Stimulated activated CD8-positive, alpha-beta memory T cell treated with anti-CD3 and anti-CD28 coated beads, Interleukin-7, amount 100 ng/mL, for 24 hours (primary cell): ENCODE results near the gene NPIPA5.
"Not testable (repeated sequence)": the region's sequence is repeated elsewhere in the genome, so short reads cannot be mapped to it uniquely, and the experiment has no call there.

Experiments used
- DNase-seq: peaks from one replicate; pipeline ENCODE4 v3.0.0-alpha.2; 2020; ENCODE audit warnings: low read depth

The NPIPA5 gene

DNA sequence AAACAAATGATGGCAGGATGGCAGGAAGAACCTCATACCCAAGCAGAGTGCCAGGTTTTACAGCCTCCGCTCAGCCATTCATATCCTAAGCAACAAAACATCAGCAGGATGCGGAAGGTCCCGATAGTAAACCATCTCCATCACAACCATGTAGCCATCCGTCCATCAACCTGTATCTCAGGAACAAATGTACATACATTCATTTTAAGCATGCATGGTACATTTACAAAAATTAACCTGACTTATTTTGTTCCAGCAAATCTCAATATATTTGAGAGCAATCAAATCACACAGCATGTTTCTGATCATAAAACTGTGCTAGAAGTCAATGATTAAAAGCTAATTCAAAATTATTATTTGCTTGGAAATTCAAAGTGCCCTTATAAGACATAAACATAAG is at the start of gene NPIPA5:
TSS of gene NPIPA5 (minus strand) at position 101 of the 400 bp plus-strand sequence. CDS start at position 101, 0 bp downstream.
- not testable (repeated sequence) for DNase-seq

GRCh38 chr16:15427648-15428239 is 49.6 kb upstream of the NPIPA5 start:
- DNase-seq = peak; percentile 21

GRCh38 chr16:15426796-15427195 is 48.7 kb upstream of the NPIPA5 start:
- no peak for DNase-seq

GRCh38 chr16:15425861-15426260 is 47.8 kb upstream of the NPIPA5 start:
- DNase-seq = no peak

DNA sequence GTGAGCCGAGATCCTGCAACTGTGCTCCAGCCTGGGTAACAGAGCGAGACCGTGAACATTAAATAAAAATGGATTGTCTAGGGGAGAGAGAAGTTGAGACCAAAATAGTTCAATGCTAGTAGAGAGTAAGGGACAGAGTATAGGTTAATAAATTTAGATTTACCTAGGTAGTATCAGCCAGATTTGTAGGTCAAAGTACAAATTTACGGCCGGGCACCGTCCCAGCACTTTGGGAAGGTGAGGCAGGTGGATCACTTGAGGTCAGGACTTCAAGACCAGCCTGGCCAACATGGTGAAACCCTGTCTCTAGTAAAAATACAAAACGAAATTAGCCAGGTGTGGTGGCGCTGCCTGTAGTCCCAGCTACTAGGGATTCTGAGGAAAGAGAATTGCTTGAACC is 44.1 kb upstream of the NPIPA5 start:
- DNase-seq = no peak

DNA sequence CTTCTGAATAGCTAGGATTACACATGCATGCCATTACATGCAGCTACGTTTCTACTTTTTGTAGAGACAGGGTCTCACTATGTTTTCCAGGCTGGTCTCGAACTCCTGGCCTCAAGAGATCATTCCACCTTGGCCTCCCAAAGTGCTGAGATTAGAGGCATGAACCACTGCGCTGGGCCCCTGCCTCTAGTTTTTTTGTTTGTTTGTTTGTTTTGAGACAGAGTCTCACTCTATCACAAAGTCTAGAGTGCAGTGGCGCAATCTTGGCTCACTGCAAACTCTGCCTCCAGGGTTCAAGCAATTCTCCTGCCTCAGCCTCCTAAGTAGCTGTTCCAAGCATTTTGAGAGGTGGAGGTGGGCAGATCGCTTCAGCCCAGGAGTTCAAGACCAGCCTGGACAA is 43.6 kb upstream of the NPIPA5 start:
- not testable (repeated sequence) for DNase-seq

DNA sequence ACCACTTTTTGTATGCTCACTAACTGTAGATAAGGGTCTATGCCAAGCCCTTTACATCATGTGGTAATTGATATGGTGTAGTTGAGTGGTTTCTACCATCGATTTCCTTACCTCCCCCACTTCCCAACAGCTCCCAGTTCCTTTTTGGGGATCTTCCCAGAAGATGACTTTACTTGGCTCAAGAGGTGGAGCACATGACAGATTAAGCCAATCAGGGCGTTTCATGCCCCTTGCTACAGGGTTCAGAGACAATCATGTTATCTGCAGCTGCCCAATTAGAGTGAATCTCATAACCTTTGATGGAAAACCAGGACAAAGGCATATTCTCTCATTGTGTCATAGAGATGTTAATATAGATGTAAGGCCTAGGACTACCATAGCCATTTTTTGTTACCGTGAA is 40.1 kb upstream of the NPIPA5 start:
- no peak for DNase-seq

DNA sequence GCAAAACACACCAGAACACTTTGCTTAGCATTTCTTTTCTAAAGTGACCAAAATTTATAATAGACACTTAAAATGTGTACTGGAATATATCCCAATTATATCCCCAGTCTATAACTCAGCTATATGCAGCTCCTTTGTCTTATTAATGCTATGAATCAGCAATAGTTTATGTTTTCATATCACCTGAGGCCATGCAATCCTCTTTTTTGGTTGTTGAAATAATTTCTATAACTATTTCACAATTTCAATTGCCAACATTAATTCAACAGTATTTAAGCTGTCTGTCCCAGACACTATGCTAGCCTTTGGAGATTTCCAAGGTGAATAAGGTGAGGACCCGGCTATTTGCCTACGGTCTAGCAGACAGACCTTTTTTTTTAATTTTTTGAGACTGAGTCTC is 39.1 kb upstream of the NPIPA5 start:
- DNase-seq = no peak

- DNase-seq = no peak
These were observed 37.5 kb upstream of the NPIPA5 start for GRCh38 chr16:15415511-15415985.

DNA sequence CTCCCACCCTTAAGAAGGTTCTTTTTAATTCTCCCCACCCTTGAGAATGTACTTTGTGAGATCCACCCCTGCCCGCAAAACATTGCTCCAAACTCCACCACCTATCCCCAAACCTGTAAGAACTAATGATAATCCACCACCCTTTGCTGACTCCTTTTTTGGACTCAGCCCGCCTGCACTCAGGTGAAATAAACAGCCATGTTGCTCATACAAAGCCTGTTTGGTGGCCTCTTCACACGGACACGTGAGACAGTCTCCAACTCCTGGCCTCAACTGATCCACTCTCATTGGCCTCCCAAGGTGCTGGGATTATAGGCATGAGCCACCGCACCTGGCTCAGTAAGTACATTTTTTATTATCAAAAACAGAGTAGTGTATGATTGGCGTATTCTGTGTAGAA is 31.4 kb upstream of the NPIPA5 start:
- not testable (repeated sequence) for DNase-seq

GRCh38 chr16:15407756-15408155 is 29.7 kb upstream of the NPIPA5 start:
- not testable (repeated sequence) for DNase-seq

GRCh38 chr16:15404792-15405191 is 26.7 kb upstream of the NPIPA5 start:
- DNase-seq = no peak

DNA sequence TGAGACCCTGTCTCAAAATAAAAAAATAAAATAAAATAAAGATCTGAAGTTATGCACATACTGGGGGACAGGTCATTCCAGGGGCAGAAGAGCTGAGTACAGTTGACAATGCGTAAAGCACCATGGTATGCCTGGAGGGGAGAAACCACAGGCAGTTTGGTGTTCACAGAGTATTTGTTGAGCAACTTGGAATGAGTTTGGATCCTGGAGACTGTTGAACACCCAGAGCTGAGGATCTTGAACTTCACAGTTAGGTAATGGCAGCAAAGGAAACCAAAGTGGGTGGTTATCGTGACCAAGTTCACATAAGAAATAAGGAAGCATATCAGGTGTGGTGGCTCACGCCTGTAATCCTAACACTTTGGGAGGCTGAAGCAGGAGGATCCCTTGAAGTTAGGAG is 26.0 kb upstream of the NPIPA5 start:
- DNase-seq = not testable (repeated sequence)

DNA sequence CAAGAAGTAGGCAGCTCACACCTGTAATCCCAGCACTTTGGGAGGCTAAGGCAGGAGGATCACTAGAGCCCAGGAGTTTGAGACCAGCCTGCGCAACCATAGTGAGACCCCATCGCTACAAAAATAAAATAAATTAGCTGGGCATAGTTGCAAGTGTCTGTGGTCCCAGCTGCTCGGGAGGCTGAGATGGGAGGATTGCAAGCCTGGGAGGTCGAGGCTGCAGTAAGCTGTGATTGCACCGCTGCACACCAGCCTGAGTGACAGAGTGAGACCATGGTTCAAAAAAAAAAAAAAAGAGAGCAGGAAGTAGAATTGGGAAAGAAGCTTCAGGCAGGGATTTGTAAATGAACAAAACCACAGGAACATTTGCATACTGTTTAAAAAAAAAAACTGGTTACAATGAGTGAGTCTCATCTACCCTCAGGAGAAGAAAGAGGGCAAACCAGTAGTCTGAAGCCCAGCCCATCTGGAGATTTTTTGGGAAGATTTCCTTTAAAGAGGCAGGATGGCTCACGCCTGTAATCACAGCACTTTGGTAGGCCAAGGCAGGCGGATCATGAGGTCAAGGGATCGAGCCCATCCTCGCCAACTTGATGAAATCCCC is 25.4 kb upstream of the NPIPA5 start:
- DNase-seq = no peak

DNA sequence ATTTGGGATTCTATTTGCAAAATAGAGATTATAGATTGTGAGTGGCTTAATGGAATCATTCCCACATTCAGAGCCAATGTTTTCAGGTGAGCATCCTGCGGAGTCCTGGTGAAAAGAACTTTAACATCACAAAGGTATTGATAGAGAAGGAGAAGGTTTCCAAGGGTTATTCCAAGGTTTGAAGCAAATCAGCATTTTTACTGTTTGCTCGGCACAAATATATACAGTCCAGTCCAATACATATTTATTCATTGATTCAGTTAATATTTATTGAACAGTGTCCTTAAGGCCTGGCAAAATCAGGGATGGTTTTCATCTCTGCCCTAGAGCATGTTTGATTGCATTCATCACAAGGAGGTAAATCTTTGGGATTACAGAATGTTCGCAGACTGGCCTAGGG is 23.9 kb upstream of the NPIPA5 start:
- DNase-seq = no peak

DNA sequence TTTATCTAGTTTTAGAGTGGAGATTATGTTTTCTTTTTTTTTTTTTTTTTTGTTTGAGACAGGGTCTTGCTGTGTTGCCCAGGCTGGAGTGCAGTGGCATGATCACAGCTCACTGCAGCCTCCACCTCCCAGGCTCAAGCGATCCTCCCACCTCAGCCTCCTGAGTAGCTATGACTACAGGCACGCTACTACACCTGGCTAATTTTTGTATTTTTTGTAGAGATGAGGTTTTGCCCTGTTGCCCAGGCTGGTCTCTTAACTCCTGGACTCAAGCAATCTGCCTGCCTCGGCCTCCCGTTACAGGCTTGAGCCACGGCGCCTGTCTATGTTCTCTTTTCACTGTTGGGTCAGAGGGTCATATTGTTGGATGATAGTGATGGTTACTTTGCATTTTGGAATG is 22.2 kb upstream of the NPIPA5 start:
- not testable (repeated sequence) for DNase-seq

GRCh38 chr16:15399317-15399716 is 21.2 kb upstream of the NPIPA5 start:
- DNase-seq = no peak

- no peak for DNase-seq
These were observed 20.7 kb upstream of the NPIPA5 start for GRCh38 chr16:15398618-15399316.

DNA sequence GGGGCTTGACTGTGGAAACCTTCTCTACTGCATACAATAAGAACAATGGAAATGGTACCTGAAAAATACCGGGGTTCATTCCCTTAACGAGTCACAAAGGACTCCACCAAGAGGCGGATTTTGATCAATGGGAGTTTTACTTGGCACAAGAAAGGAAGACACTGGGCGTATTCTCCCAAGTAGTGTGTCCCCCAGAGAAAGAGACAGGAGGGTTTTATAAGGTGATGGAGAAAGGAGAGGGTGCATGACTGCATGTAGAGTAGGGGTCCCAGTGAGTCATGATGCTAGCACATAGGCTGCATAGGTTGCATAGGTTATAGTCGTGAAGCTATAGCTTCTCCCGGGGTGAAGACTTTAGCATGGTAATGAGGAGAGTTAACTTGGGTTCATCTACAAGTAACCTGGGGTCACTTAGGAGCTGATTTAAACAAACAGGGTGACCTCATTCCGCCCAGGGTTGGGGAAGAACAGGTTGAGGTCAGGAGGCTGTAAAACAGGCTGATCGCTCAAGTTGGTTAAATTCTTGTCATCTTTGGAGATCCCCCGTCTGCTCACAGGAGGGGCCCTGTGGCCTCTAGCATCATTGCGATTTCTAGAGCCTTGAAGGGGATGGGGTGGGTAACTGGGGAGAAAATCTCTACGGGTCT is 19.0 kb upstream of the NPIPA5 start:
- DNase-seq = no peak

DNA sequence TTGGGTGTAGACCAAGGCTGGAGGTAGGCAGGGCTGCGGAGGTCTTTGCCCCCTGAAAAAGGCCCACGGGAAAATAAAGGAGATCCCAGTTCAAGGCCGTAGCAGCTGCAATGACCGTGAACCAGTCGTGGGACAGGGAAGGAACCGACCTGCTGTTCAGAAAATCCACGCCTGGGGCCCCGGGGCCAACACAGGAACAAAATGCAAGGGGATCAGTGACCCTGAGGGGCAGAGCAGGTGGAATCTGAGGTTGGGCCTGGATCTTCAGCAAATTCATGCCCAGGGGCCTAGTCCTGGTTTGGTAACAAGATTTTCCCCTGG is 18.4 kb upstream of the NPIPA5 start:
- DNase-seq = not testable (repeated sequence)

DNA sequence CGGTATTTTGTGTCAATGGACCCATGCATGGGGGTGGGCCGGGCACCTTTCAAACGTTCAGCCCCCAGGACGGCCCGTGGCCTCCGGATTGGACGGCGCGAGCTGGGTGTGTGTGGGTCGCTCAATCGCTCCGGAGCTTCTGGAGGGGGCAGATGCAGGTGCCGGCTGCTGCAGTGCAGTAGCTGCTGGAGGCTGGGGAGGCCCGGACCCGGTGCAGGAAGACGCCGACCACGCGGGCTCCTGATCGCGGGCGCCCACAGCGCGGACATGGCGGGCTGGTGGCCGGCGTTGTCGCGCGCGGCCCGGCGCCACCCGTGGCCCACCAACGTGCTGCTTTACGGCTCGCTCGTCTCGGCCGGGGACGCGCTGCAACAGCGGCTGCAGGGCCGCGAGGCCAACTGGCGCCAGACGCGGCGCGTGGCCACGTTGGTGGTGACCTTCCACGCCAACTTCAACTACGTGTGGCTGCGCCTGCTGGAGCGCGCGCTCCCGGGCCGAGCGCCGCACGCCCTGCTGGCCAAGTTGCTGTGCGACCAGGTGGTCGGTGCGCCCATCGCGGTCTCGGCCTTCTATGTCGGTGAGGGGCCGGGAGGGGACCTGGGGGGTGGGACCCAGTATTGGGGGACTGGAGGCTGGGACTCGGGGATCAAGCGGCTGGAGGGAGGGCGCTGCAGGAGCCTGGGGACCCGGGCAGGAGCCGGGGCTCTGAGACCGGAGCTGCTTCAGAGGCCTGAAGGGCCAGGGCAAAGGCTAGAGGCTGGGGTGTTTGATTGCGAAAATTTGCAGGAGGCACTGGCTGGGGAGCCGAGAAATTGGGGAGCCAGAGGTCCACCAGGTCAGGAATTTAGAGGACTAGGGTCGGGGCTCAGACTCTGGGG is 17.8 kb upstream of the NPIPA5 start, which contains the start of gene MPV17L:
TSS of gene MPV17L (plus strand) at position 124 of the 878 bp plus-strand sequence. CDS start at position 268, 144 bp downstream.
- not testable (repeated sequence) for DNase-seq

DNA sequence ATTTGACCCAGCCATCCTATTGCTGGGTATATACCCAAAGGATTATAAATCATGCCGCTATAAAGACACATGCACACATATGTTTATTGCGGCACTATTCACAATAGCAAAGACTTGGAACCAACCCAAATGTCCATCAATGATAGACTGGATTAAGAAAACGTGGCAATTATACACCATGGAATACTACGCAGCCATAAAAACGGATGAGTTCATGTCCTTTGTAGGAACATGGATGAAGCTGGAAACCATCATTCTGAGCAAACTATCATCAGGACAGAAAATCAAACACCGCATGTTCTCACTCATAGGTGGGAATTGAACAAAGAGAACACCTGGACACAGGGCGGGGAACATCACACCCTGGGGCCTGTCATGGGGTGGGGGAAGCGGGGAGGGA is 14.9 kb upstream of the NPIPA5 start:
- not testable (repeated sequence) for DNase-seq
